Activated CD4-positive, alpha-beta T cell treated with anti-CD3 and anti-CD28 coated beads, Interleukin-2, Interleukin-6, amounts not matched to agents 100 ng/mL and 50 ng/mL, durations not matched to agents 16 hours and 8 hours (primary cell): ENCODE measurements around the gene NFIA.

Source experiments
- DNase-seq: peaks from one replicate; pipeline ENCODE4 v3.0.0-alpha.2; 2020

NFIA gene

DNA sequence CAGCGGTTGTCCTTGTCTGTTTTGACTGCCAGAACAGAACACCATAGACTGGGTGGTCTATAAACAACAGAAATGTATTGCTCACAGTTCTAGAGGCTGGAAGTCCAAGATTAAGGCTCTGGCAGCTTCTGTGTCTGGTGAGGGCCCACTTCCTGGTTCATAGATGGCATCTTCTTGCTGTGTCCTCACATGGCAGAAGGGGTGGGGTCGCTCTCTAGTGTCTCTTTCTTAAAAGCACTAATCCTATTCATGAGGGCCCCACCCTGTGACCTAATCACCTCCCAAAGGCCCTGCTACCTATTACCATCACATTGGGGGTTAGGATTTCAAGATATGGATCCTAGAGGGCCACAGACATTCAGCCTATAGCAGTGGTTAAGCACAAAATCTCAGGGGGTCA lies 304.4 kb downstream of the NFIA start:
- DNase-seq = no peak

DNA sequence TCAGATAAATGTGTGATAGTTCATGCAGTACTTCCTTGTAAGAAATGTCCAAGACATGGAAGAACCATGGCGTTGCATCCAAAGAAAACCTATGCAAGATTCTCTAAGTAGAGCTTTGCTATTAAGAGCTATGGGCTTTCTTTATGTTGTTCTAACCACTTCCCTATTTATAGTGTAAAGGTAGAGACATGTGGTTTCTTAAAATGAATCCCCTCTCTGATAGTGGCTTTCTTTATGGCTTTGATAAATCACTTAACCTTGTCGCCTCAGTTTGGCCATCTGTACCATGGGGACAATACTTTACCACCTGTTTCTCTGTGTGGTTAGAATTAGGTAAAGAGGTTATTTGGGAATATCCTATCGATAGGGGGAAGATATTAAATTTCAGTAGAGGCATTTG lies 305.5 kb downstream of the NFIA start:
- DNase-seq = peak; percentile 22

DNA sequence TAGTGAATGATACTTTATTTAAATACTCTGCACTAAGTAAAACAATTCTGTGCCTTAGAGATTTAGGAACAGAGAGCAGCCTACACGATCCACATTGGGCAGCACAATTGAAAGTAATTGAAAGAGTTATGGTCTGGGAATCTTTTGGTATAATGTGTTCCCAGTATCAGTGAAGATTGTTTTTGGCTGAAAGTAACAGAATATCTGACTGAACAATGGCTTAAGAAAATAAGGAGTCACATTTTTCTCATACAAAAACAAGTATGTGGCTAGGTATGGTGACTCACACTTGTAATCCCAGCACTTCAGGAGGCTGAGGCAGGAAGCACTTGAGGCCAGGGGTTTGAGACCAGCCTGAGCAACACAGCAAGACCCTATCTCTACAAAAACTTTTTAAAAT lies 306.2 kb downstream of the NFIA start:
- peak; percentile 12 for DNase-seq

DNA sequence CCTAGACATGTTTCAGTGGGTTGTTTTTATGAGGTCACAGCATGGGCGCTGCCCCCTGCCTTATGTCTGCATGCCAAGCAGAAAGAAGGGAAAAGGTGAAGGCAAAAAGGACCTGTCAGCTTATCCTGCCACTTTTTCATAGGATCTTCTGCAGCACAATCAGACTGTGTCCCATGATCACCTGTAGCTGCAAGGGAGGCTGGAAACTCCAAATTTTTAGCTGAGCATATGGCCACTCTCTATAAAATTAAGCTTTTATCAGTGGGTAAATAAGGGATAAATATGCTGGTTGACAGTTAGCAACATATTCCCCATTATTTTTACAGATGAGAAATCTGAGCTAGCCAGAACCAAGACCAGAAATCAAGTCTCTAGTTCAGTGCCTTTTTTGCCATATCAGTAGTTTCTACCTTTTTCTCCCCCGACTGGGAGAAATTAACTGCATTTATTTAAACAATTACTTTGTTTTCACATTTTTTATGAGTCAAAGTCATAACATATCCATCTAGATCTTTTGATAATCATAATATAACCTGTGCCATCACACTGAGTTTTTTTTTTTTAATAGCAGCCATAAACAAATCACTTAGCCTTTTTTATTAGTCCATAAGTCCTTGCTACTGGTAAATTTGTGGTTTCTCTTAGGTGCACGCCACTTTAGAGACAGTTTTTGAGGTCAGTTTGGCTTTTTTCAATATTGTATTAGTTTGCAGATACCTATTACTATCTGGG lies 307.0 kb downstream of the NFIA start:
- DNase-seq = no peak

DNA sequence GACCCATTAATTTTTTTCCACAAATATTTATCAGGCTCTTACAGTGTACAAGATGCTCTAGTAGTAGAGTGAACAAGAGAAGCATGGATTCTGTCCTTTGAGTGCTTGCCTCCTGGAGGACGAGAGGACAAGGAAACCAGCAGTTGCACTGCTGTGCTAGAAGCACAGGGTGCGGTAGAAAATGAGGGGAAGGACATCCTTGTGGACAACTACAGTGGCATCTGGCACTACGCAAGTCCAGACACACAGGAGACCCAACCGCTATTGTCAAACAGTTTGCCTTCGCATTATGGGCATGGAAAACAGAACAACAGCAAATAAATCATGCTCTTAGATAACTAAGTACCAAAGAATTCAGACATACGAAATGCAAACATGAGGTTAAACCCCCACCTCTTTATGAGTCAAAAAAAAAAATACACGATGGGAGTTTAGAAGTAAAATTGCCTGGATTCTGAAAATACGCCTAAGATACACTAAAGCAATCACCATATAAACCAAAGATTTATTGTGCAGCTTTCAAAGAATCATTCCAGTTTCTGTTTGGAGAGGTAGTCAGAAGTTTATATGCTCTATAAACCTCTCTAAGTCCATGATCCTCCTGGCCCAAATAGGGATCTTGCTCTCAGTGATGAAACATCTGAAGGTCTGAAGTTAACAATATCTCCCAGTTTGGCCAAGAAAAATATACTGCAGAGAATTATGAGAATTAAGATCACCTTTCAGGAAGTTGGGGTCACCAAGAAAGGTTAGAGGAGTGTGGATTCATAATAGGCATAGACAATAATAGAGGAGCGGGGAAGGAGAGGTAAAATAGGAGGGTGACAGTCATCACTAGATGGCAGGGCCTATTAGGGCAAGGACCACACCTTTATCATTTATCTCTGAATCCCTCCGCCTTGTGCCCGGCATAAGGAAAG lies 307.8 kb downstream of the NFIA start:
- DNase-seq = no peak

DNA sequence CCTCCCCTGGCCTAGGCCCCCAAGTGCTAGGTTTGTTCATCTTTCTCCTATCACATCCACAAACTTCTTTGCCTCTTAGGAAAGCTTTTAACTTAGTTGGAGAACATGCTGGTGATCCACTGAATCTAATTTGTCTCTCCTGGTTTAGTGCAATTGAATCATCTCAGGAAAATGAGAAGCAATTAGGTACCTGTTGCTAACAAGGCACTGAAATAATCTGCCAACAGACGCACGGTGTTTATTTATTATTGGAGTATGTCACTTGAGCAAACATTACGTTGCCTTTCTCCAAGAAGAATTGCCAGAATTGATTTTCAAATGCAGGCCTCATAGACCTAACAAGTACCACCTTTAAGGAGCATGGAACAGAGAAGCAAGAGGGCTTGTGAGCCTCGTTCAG lies 309.4 kb downstream of the NFIA start:
- no peak for DNase-seq

DNA sequence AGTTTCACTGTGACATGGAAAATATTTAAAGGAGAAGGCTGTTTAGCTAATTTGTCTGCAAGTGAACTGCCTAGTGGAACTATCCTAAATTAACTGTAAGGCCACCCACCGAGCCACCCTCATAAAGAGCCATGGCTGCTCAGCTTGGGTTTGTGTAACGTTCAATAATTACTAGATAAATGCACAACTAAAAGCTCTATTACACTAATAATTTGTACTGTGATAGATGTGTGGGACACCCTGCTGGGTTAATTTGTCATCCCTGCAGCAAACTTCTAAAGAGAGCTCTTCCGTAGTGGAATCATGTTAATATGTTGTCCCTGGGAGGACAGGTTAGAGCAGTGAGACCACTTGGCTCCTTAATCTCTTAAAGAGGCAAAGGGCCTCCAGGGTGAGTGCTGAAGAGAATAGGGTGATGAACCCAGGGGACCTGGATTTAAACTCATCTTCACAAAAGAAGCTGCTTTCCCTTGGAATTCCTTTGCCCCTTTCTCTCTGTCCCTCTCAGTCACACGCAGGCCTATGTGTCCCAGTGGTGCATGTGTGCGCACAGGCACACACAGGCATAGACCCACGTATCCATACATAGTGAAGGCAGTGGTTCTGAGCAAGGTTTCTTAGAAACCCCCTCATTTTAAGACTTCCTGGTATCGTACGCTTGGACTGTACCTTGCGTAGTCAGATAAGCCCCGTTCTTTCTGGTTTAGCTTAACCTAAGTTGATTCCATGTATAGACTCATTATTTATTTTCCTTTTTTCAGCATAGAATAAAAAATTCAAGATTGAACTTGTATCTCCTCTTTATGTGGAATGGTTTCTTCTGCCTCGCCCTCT lies 310.3 kb downstream of the NFIA start:
- no peak for DNase-seq

DNA sequence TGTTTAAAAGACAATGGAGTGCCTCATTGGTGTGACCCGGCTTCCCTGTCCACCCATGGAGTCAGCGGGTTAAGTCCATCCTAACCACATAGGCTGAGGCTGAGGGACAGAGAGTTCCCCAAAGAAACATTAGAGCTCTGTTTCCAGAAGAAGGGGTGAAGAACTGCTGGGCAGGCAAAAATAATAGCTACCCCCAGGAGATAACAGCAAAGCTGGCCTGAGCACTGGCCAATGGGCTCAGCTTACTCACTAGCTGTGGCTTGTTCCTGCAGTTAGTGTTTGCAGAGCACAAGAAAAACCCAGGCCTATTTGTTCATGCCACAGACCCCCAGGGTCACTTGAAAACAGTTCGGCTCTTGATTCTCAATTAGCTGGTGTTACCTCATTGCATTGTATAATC lies 311.2 kb downstream of the NFIA start:
- no peak for DNase-seq

DNA sequence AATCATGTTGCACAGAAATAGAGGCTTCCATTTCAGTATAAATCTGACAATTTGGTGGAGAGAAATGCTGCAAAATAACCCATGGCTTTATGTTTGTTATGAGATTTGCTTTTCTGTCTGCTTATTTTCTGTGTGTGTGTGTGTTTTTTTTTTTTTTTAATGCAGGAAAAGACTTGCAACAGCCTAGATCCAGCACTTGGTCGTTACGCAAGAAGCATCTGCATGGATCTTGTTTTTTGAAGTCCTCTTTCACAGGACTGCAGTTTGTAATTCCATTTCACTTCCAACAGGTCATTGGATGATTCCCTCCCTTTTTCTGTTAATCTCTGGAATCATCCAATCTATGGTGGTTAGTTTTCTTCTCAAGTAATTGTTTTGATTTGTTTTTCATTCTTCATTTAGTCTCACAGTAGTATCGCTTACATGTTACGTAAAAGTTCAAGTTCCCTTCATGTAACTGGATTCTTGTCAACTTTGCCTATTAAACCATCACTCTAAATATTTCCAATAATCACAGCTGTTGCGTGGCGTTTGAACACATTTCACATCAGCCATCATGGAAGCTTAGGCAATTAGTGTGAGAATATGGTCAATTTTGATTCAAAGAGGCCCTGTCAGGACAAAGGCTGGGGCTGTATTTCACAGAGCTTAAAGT lies 312.9 kb downstream of the NFIA start:
- no peak for DNase-seq

DNA sequence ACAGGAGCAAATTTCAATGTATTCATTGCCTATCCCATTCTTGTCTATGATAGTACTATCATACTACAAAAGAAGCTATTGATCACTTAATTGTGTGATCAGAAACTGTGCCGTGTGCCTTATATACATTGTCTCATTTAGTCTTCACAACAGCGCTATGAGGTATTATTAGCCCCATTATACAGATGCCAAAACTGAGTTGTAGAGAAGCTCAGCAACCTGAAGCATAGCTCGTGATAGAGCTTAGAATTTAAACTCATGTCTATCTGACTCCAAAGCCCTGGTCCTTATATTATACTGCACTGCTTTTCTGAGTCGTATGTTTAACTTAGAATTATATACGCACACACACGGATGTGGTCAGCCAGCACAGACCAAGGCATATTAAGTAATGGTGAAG lies 315.1 kb downstream of the NFIA start:
- DNase-seq = no peak

DNA sequence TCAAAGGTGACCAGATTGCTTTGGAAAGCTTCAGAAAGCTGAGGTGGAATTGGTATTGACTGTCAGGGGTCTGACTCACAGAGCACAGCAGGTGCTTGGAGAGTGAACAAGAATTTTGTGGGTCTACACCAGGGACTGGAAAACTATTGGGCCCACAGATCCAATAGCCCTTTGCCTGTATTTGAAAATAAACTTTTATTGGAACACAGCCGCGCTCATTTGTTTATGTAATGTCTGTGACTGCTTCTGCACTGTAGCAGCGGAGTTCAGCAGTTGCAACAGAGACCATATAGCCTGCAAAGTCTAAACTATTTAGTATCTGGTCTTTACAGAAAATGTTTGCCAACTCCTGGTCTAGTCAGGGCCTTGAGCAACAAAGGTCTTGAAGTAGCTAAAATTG lies 315.6 kb downstream of the NFIA start:
- DNase-seq = no peak

DNA sequence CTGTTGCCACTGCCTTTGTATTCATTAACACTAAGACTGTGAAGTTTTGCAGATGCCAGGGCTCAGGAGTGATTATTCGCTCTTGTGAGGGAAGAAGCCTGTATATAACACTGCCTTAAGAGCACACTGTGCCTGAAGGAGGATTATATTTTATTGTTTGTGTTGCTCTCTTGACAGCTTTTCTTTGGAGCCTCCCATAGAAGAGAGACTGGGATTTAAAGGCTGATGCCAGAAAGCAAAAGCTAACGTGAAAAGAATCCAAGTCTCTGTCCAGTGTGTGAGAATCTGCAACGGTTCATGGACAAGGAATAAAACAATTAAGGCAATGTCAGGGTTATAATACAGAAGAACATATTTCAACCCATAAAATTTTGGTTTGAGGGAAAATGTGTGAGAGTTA lies 316.8 kb downstream of the NFIA start:
- no peak for DNase-seq

DNA sequence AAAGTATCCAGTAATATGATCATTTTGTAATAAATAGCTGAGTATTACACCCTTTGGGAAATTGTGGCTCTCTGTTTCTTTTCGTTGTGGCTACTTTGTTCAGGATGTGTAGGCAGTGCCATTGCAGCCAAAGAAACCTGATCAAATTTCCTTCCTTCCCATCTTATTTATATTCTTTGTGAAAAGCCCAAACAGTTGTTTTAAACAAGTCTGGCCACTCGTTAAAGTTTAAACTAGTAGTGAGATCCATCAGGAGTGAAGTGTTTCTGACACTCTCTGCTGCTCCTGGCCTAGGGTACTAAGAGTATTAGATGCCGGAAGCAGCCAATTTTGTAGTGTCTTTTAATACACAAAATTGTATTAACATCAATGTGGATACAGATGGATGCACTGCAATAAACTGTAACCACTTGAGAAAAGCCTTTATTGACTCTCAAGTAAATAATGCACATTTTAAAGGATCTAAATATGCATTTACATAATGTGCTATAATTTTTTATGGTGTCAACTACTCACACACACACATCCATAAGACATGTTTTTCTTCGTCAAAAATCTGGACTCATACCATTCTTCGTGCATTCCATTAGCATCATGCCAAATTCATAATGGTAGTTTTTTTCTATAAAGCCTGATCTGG lies 317.9 kb downstream of the NFIA start:
- no peak for DNase-seq

DNA sequence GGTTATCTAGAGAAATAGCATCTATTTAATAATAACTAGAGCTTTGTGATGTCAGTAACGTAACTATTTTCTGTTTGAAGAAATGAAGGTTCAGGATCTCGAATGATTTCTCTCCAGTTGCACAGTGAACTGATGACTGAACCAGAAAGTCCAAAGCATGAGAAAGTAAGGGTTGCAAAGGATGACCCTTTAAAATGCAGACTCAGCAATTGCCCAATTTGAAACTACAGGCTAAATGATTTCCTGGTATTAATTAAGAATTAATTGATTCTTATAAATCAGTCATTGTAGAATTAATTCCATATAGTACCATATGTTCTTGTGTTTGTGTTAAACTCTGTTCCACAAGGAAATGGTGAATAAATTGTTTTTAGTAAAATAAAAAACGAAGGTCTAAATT lies 318.6 kb downstream of the NFIA start:
- DNase-seq = no peak

DNA sequence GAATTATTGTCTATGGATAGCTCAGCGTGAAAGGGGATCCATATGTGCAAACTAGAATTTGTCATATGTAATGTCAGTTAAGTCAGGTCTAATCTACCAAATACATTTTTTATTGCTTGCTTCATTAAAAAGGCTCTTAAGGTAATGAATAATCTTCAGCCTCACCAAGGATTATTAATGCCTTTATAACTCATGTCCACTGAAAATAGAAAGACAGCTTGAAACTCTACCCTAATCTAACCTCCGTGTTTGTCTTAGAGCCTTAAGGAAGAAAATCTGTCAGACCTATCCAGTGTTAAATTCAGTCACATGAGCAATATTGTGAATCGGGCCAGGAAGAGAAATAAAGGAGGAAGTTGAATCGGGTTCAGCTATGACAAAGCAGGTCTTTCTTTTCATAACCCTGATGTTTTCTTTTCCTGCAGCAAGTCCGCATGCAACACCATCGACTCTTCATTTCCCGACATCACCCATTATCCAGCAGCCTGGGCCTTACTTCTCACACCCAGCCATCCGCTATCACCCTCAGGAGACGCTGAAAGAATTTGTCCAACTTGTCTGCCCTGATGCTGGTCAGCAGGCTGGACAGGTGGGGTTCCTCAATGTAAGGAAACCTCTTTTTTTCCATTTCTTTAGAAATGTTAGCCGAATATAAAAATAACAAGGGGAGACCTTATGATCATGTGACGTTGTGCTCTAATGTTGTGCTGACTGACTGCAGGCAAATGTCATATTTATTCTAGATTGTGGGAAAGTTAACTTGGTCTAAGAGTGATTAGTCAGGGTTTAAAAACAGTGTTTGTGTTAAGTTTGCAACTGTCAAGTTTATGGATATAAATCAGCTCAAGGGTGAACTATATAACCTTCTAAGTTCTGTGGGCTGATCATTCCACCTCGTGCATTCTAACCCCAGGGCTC lies 321.6 kb downstream of the NFIA start:
- DNase-seq = peak; percentile 14

DNA sequence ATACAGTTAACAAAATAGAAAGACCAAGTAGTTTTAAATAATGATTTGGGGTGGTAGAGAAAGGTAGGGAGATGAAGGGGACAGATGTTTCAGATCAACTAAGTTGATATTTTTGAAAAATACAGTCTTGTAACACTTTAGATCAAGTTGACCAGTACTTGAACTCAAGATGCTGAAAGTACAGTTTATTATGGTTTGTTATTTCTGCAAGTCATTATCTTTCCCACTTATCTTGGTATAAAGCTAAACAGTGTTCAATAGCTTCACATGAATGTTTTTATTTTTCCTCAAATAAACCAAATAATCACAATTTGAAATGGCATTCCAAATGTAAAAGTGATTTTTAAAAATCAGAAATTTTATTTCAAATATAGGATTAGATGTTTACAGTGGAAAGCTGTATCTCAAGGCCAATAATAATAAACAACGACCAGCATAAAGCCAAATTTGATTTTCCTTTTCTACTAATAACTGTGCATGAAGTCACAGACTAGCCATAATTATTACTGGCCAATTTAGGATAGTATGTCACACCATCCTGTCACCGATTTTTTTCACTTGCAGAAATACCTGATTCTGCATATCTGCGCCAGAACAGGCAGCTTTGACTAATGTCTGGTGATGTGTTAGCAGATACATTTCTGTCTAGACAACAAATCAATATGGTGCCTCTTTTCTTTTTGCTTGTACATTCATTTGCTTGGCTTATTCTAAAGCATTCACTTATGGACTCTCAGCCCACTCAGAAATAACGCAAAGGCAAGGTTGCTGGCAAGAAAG lies 322.4 kb downstream of the NFIA start:
- no peak for DNase-seq

DNA sequence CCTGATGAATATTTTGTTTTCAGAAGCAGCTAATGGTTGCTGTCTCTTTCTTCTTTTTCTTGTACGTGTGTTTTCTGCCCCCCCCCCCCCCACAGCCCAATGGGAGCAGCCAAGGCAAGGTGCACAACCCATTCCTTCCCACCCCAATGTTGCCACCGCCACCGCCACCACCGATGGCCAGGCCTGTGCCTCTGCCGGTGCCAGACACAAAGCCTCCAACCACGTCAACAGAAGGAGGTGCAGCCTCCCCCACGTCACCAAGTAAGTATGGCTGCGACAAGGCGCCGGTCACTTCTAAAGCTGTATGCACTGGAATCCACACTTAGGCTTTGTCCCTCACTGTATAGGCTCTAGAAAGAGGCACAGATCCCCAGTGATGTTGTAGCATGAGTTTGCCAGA lies 324.1 kb downstream of the NFIA start:
- DNase-seq = no peak

DNA sequence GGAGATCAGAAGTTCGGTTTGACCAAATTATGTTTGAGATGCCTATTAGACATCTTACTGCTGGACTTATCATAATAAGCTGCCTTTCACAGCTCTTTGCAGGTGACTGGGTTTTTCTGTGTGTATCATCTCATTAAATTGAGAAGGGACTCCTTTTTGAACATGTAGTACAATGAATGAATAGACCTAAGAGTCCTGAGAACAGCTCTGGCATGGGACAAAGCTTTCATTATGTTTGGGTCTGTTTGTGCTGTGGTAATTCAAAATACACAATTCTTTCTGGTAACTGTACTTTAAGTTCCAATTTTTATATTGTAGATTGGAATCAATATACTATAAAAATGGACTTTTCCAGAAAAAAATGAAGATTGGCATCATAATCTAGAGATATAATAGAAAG lies 330.2 kb downstream of the NFIA start:
- DNase-seq = no peak

DNA sequence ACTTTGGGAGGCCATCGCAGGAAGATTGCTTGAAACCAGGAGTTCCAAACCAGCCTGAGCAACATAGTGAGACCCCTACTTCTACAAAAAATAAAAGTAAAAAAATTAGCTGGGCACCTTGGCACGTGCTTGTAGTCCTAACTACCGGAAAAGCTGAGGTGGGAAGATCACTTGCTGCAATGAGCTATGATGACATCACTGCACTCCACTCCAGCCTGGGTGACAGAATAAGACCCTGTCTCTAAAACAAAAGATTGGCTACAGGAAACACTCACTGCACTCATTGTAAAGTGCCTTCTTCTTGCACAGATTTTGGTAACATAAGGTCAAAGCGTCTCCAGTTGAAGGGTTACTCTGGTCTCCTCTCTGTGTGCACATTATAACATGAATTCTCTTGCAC lies 336.8 kb downstream of the NFIA start:
- DNase-seq = no peak

DNA sequence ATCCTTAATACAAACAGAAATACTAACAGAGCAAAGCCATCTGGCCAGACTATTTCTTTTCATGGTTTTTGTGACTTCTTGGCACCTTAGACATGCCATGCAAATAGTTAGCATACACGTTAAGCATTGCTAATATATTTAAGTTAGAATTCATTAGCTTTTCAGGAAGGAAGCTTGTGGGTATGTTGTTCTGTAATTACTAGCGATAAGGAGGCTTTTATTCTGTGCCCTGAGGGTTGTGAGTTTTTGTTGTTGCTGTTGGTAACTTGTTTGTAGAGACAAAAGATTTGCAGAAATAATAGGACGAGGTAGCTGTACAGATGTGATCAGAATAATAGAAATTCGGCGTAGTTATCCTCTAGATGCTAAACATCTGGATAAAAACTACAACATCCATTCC lies 337.3 kb downstream of the NFIA start:
- DNase-seq = no peak
